Measurements from ENCODE around the gene SKIC3. TPM values are rescaled to one million over a fixed set of nuclear protein-coding genes. Genes with fewer than 3 reads are reported as not detected.

SKIC3 gene
- total and polyA plus RNA-seq, 8 donors = 74.9 to 116 (median 92.3) TPM

DNA sequence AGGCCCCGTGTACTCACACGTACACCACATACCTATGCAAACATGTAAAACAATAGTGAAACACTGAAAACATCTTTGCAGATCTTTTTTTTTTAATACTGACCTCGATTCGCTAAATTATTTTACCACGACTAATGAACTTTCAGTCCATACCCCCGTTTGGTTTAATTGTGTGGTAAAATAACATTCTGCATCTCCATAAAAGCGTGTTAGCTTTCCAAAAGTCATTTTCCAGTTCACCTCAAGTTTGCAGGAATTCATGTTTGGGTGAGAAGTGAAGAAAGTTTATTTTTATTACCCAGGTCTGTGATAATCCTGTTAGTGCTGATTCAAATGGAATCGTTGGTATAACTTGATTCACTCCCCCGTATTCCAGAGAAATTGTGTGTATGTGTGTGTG, 776 bp upstream of the SKIC3 start:
- Histone ChIP-seq H3K4me1 (peaks cover 7 to 51% of the 10 kb centered on the region in 2 donors), H3K4me3 (peak overlapping the region; percentile 62 to 66), H3K36me3 (no peaks in the 10 kb centered on the region), H3K9me3 (no peaks in the 10 kb centered on the region), H3K27me3 (no peaks in the 10 kb centered on the region), H3K27ac (peak overlapping the region; percentile 86 to 88)
- intact Hi-C loops (cut with DNase I) = no loop called here
- TF ChIP-seq, protein P1, sequence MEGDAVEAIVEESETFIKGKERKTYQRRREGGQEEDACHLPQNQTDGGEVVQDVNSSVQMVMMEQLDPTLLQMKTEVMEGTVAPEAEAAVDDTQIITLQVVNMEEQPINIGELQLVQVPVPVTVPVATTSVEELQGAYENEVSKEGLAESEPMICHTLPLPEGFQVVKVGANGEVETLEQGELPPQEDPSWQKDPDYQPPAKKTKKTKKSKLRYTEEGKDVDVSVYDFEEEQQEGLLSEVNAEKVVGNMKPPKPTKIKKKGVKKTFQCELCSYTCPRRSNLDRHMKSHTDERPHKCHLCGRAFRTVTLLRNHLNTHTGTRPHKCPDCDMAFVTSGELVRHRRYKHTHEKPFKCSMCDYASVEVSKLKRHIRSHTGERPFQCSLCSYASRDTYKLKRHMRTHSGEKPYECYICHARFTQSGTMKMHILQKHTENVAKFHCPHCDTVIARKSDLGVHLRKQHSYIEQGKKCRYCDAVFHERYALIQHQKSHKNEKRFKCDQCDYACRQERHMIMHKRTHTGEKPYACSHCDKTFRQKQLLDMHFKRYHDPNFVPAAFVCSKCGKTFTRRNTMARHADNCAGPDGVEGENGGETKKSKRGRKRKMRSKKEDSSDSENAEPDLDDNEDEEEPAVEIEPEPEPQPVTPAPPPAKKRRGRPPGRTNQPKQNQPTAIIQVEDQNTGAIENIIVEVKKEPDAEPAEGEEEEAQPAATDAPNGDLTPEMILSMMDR (IDR thresholded peaks at IDR 0.05) = no peak
- ATAC-seq (no peak), DNase-seq (peak in 1 of 4 donors; percentile 10)

GRCh38 chr5:95554331-95554646, 488 bp downstream of the SKIC3 start:
- Histone ChIP-seq H3K4me3 (peak overlapping the region; percentile 62 to 66), H3K27ac (peak overlapping the region; percentile 86 to 88), H3K27me3 (no peaks in the 10 kb centered on the region), H3K4me1 (peaks cover 7 to 53% of the 10 kb centered on the region in 2 donors), H3K9me3 (no peaks in the 10 kb centered on the region), H3K36me3 (peaks cover 0 to 9% of the 10 kb centered on the region in 2 donors)
- TF ChIP-seq, protein P1 (IDR thresholded peaks at IDR 0.05) = no peak
- intact Hi-C loops (cut with DNase I) = no loop called here
- no peak for ATAC-seq
- no peak for DNase-seq

DNA sequence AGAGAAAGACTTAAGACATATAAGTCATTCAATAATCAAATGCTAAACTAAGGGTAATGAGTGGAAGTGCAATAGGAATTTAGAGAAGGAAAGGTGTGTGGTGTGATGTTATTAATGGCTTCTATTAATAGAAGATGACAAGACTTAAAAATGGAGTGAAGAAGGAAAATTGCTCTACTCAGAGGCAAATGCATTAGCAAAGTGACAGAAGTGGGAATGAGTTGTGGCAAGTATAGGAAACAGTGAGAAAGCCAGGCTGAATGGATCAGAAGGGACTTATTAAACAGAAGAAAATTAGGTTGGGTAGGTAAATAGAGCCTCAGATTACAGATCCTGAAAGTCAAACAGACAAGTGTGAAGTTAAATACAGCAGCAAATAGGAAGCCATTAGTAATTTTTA, 5.7 kb downstream of the SKIC3 start:
- TF ChIP-seq, protein P1 (IDR thresholded peaks at IDR 0.05) = no peak
- Histone ChIP-seq H3K9me3 (no peaks in the 10 kb centered on the region), H3K27me3 (no peaks in the 10 kb centered on the region), H3K27ac (no peak overlapping the region), H3K4me1 (peaks cover 6 to 37% of the 10 kb centered on the region in 2 donors), H3K36me3 (peaks cover 0 to 57% of the 10 kb centered on the region in 2 donors), H3K4me3 (no peak overlapping the region)
- intact Hi-C loops (cut with DNase I) = no loop called here
- DNase-seq (no peak), ATAC-seq (no peak)

GRCh38 chr5:95543017-95543705, 11.6 kb downstream of the SKIC3 start:
- Histone ChIP-seq H3K4me3 (no peak overlapping the region), H3K36me3 (peaks cover 0 to 94% of the 10 kb centered on the region in 2 donors), H3K4me1 (no peaks in the 10 kb centered on the region), H3K27me3 (no peaks in the 10 kb centered on the region), H3K27ac (no peak overlapping the region), H3K9me3 (no peaks in the 10 kb centered on the region)
- intact Hi-C loops (cut with DNase I) = no loop called here
- DNase-seq = no peak
- no peak for ATAC-seq
- TF ChIP-seq, protein P1 (IDR thresholded peaks at IDR 0.05) = no peak

- TF ChIP-seq, protein P1 (IDR thresholded peaks at IDR 0.05) = no peak
- peak; percentile 42 for ATAC-seq
- intact Hi-C loops (cut with DNase I) = no loop called here
- Histone ChIP-seq H3K27ac (no peak overlapping the region), H3K4me1 (no peaks in the 10 kb centered on the region), H3K27me3 (no peaks in the 10 kb centered on the region), H3K4me3 (no peak overlapping the region), H3K9me3 (no peaks in the 10 kb centered on the region), H3K36me3 (peaks cover 0 to 84% of the 10 kb centered on the region in 2 donors)
- peak in 2 of 4 donors; percentile 8 to 9 for DNase-seq
Observed at GRCh38 chr5:95537501-95537900, 17.3 kb downstream of the SKIC3 start.
